ENCODE data around the gene PLS1. TPM values are rescaled to one million over a fixed set of nuclear protein-coding genes. Genes with fewer than 3 reads are reported as not detected.

The PLS1 gene
- total RNA-seq, 1 experiment from 2014 or later = 38.8 TPM

GRCh38 chr3:142648950-142649349 lies 52.8 kb downstream of the PLS1 start (continued):
- TF ChIP-seq ATF3 (IDR thresholded peaks at IDR 0.05) (no peak), CBX3 (IDR thresholded peaks at IDR 0.05; ENCODE audit: low read depth) (no peak), EZH2 (IDR thresholded peaks at IDR 0.05) (no peak), CTCF (IDR thresholded peaks at IDR 0.05 in 2 of 3, conservative IDR thresholded peaks at IDR 0.05 in 1 of 3; ENCODE audit: borderline replicate concordance in 1 of 3, insufficient read depth in 1 of 3, low read depth in 2 of 3, low read length in 2 of 3) (no peak), JUND (IDR thresholded peaks at IDR 0.05) (no peak), SIN3A (IDR thresholded peaks at IDR 0.05; ENCODE audit: low read depth) (no peak), POLR2AphosphoS5 (IDR thresholded peaks at IDR 0.05; ENCODE audit: low read depth, low read length) (no peak), SP1 (IDR thresholded peaks at IDR 0.05; ENCODE audit: low read depth) (no peak), MAX (IDR thresholded peaks at IDR 0.05) (no peak), SRF (IDR thresholded peaks at IDR 0.05; ENCODE audit: low read depth) (no peak), ELF1 (IDR thresholded peaks at IDR 0.05; ENCODE audit: borderline replicate concordance, low read depth) (no peak), EGR1 (IDR thresholded peaks at IDR 0.05; ENCODE audit: low read depth) (no peak), EZH2phosphoT487 (IDR thresholded peaks at IDR 0.05; ENCODE audit: borderline replicate concordance) (no peak)

GRCh38 chr3:142650001-142650693 lies 54.0 kb downstream of the PLS1 start:
- Histone ChIP-seq H3K9me2 (ENCODE audit: insufficient read depth) (no peaks in the 10 kb centered on the region), H3K27me3 (ENCODE audit: insufficient read depth, low read length) (no peaks in the 10 kb centered on the region), H3K79me2 (ENCODE audit: insufficient read depth, low read length) (no peaks in the 10 kb centered on the region), H2AFZ (ENCODE audit: low read depth, low read length, poor library complexity, severe bottlenecking) (no peak overlapping the region), H3K4me3 (replicated peaks in 1 of 2; ENCODE audit: low read depth in 1 of 2, low read length in 2 of 2) (no peak overlapping the region), H3K4me2 (ENCODE audit: low read length) (no peak overlapping the region), H3K36me3 (ENCODE audit: control insufficient read depth in 1 of 2, insufficient read depth in 2 of 2, low read length in 2 of 2) (no peaks in the 10 kb centered on the region), H4K20me1 (ENCODE audit: insufficient read depth) (no peaks in the 10 kb centered on the region; the same call in 1 of the 2 replicates), H3K9ac (ENCODE audit: low read length) (no peak overlapping the region), H3K27ac (ENCODE audit: low read depth, low read length) (no peak overlapping the region), H3K4me1 (ENCODE audit: control insufficient read depth in 1 of 2, insufficient read depth in 2 of 2, low read length in 2 of 2) (peaks cover 11 to 19% of the 10 kb centered on the region in 2 experiments), H3K9me3 (ENCODE audit: control insufficient read depth in 1 of 2, insufficient read depth in 1 of 2, low read depth in 1 of 2, low read length in 2 of 2) (no peaks in the 10 kb centered on the region)
- intact Hi-C loops (cut with micrococcal nuclease) = no loop called here
- POLR2A ChIA-PET = no interaction called here
- RAD21 ChIA-PET (ENCODE audit: low non-redundant PET in 1 of 2, low total read pairs in 2 of 2, uncharacterized antibody in 2 of 2, unreplicated experiment in 2 of 2) = no interaction called here
- no peak for ATAC-seq
- no peak for DNase-seq (ENCODE audit: low read depth, low spot score)
- no TSS peak for BruUV-seq (replicated peaks)
- TF ChIP-seq POLR2AphosphoS5 (IDR thresholded peaks at IDR 0.05; ENCODE audit: low read depth, low read length) (no peak), CTCF (IDR thresholded peaks at IDR 0.05 in 2 of 3, conservative IDR thresholded peaks at IDR 0.05 in 1 of 3; ENCODE audit: borderline replicate concordance in 1 of 3, insufficient read depth in 1 of 3, low read depth in 2 of 3, low read length in 2 of 3) (no peak), ZNF274 (IDR thresholded peaks at IDR 0.05; ENCODE audit: low read depth, low read length) (no peak), CBX3 (IDR thresholded peaks at IDR 0.05; ENCODE audit: low read depth) (no peak), EZH2 (IDR thresholded peaks at IDR 0.05) (no peak), SIN3A (IDR thresholded peaks at IDR 0.05; ENCODE audit: low read depth) (no peak), SRF (IDR thresholded peaks at IDR 0.05; ENCODE audit: low read depth) (no peak), FOSL1 (IDR thresholded peaks at IDR 0.05; ENCODE audit: low read depth) (no peak), EGR1 (IDR thresholded peaks at IDR 0.05; ENCODE audit: low read depth) (no peak), JUND (IDR thresholded peaks at IDR 0.05) (no peak), YY1 (IDR thresholded peaks at IDR 0.05; ENCODE audit: extremely low read depth, insufficient replicate concordance, low read depth, low read length) (no peak), ATF3 (IDR thresholded peaks at IDR 0.05) (no peak), MAX (IDR thresholded peaks at IDR 0.05) (no peak), RAD21 (IDR thresholded peaks at IDR 0.05; ENCODE audit: low read depth) (no peak), CEBPB (IDR thresholded peaks at IDR 0.05; ENCODE audit: low read depth) (no peak), ZFX (IDR thresholded peaks at IDR 0.05) (no peak)
- CTCF ChIA-PET = no interaction called here

All from HCT116 (cell line).